HG03354 (cell line): Measurements from ENCODE around the gene TSNAX.
"Not testable (repeated sequence)": the region's sequence is repeated elsewhere in the genome, so short reads cannot be mapped to it uniquely, and the experiment has no call there.

Experiments
- ATAC-seq: cut with Tn5 transposase; IDR thresholded peaks from one replicate; pipeline ENCODE4 v1.9.1; 2021; ENCODE audit warnings: mild to moderate bottlenecking; ENCODE audit not compliant: unreplicated experiment, poor library complexity, severe bottlenecking

Gene TSNAX

DNA sequence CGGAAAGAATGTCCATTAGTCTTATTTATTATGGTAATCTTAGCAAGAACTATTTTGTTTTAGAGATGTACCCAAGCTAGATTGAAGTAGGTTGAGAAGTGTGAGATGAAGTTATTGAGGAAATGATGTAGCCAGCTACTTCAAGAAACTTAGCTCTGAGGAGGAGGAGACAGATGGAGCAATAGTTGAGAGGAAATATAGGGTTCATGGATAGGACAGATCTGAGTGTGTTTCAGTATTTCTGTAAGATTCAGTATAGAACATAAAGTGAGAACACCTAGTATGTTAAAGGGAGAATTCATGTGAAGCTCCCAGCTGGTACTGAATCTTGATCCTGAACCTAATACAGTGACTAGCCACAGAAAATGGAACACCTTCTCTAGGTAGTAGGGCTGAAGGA, 28.9 kb downstream of the TSNAX start:
- ATAC-seq: no peak

DNA sequence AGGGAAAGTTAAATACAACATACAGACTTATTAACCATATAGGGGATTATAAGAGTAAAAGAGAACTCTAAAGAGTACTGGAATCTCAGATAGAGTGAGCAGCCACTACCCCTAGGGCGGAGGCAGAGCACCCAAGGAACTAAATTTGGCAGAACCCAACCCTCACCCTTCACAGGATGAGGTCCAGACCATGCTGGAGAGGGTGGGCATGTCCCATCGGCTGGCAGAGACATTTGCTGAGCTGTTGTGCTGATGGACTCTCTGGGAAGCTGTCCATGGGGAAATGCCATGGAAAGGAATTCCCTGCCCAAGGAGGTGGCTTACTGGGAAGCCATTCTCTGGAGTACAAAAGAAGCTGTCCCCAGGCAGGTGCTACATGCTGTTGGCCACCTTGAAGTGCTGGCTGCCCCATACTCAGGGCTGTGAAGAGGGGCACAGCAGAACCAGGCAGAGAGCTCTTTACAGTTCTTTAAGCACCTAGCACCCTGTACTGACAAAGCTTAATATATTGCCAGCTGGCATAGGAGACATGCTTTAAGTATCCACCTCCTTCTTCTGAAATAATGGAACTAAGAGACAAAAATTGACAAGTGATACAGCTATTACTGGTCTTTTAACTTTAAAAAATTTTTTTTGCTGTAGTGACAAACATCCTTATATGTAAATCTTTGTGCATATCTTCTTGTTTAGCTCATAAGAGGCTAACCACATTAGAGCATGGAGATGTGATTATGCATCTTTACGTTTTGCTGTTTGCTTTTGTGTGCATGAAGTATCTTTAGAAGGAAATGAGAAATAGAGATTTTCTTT, 29.6 kb downstream of the TSNAX start:
- ATAC-seq: no peak

DNA sequence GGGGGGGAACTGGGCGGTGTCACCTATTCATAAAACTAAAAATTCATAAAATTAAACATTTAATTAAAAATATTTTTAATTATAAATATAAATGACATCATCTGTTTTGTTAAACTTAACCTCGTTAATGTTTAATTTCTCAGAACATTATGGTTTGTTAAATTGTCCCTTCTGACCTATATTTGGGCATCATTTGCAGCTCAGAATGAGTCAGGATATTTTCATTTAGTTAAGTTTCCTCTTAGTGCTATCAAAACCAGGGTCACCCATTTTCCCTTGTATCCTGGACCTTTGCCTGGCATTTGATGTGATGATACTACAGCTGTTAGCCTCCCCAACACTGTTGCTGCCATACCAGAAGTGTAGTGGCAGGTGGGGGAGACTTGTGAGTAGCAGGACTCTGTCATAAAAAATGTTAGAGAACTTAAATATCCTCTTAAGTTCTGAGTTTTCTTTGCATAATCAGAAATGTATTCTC, 30.3 kb downstream of the TSNAX start:
- no peak for ATAC-seq

DNA sequence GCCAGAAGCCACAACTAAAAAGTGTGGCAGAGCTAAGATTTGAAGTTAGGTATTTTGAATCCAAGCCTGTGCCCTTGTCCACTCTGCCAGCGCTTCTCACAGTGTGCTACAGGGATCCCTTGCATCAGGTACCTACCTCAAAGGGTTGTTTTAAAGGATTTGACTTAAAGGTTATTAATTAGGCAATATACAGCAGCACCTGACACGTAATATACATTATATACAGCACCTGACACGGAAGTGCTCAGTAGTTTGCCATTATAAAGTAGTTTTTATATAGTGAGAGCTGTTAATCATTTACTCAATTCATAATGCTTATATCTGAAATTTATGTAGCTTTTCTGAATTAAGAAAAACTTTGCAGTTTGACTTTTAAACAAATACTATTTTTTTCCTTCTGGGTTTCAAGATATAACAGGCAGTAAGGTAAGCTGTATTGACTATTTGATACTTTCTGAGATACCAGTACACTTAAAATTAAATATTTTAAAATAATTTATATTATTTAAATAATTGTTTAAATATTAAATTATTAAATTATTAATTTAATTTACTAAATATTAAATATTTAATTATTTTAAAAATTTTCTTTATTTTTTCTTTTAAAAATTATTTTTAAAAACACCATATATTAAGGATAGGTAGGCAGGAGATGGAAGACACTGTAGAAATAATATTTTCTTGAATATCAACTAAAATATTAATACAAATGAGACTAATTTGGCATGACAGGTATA, 33.3 kb downstream of the TSNAX start:
- ATAC-seq: no peak

DNA sequence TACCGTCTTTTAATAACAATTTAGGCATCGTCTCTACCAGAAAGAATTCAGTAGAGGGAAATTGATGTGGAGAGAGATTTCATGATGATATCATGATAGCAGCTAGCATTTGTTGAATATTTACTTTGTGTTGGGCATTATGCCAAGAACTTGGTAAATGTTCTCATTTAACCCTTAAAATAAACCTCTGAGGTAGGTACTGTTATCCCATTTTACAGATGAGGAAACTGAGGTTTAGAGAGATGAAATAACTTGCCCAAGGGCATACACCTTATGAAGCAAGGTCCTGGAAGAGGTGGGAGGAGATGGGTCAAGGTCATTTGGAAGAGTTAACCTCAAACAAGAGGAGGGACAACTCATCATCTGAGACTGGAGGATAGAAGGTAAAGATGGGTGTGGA, 34.8 kb downstream of the TSNAX start:
- ATAC-seq: no peak

DNA sequence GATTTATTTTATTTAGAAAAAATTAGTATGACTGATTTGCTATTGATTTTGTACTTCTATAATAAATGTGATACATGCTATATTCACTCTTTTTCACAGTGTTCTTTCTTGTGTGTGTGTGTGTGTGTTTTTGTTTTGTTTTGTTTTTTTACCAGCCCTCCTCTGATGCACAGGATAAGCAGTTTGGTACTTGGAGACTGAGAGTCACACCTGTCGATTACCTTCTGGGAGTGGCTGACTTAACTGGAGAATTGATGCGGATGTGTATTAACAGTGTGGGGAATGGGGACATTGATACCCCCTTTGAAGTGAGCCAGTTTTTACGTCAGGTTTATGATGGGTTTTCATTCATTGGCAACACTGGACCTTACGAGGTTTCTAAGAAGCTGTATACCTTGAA, 35.9 kb downstream of the TSNAX start:
- no peak for ATAC-seq

DNA sequence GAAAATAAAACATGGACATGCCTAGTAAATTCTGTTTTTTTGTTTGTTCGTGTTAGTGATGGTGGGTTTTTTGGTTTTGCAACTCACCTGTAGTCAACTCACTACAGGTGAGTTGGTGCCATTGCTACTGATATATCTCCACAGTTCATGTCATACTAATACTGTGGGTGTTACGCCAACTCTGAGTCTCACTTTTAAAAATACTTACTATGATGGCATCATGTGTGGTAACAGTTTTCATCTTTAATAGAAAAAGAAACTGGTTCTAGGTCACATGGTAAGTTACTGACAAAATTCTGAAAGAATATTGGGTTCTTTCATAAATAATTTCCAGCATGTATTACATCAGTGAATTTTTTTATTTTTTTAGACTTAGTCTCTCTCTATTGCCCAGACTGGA, 38.0 kb downstream of the TSNAX start:
- ATAC-seq: no peak

DNA sequence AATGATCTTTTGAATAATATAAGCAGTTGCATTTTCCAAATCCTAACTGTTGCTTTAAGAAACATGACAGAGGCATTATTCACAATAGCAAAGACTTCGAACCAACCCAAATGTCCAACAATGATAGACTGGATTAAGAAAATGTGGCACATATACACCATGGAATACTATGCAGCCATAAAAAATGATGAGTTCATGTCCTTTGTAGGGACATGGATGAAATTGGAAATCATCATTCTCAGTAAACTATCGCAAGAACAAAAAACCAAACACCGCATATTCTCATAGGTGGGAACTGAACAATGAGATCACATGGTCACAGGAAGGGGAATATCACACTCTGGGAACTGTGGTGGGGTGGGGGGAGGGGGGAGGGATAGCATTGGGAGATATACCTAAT, 41.8 kb downstream of the TSNAX start:
- ATAC-seq: not testable (repeated sequence)

DNA sequence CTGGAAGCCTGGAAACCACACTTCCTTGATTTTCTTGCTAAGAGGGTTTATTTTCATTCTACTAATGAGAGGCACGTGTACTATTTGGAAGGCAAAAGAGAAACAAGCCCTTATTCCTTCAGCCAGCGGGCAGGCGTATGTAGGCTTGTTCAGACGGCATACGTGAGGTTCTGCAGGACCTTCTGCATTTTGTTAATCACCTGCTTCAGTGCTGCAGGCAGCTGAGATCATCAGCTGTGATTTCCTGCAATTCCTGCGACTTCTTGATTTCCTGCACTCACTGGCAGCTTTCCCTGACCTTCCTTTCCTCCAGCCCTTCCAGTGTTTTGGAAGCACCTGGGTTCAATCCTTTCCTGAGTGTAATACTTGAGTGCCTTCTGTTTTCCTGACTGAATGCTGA, 43.4 kb downstream of the TSNAX start:
- ATAC-seq: no peak

DNA sequence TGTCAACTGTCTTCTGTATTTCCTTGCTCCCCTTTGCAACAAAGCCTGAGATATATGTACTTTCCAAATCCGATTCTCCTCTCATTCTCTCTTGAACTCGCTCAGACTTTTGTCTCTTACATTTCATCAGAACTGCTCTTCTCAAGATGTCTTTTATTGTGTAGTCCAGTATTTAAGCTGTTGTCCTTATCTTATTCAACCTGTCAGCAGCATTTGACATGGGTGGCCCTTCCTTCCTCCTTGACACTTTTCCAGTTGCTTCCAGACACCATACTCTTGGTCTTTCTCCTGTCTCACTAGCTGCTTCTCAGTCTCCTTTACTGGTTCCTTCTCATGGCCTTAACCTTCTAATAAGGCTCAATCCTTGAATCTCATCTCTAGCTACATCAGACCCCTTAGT, 47.0 kb downstream of the TSNAX start:
- no peak for ATAC-seq

DNA sequence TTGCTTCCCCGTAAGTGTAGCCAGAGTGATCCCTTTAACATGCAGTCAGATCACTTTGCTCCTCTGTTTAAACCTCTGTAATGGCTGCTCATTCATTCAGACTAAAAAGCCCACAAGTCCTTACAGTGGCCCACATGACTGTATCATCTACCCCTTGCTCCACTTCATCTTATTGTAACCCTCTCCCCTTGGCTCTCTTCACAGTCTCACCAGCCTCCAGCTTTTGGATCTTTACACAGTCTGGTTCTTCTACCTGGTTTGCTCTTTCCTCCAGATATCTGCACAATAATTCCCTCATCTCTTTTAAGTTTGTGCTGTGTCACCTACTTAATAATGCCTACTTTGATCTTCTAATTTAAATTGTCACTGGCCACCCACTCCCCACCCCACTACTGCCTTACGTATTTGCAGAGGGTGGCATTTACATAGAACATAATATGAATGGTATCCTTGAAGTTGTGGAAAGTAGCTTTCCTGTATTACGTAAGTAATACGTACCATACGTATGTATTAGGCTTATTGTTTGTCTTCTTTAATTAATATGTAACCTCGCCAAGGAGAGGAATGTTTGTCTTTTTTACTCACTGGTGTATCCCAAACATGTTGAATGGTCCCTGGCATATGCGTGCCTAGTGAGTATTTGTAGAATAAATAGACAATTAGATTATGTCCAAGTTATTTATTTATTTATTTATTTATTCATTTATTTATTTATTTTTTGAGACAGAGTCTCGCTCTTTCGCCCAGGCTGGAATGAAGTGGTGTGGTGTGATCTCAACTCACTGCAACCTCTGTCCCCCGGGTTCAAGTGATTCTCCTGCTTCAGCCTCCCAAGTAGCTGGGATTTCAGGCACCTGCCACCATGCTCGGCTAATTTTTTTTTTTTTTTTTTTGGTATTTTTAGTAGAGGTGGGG, 48.6 kb downstream of the TSNAX start:
- ATAC-seq: no peak

DNA sequence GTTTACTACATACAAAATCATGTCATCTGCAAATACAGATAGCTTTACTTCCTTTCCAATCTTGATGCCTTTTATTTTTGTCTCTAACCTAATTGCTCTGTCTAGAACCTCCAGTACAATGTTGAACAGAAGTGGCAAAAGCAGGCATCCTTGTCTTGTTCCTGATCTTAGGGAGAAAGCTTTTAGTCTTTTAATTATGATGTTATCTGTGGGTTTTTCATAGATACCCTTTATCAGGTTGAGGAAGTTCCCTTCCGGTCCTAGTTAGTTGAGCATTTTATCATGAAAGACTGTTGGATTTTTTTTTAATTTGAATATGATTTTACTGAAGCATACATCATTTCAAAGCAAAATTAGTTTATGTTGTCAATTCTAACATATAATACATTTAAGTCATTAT, 52.4 kb downstream of the TSNAX start:
- ATAC-seq: no peak

DNA sequence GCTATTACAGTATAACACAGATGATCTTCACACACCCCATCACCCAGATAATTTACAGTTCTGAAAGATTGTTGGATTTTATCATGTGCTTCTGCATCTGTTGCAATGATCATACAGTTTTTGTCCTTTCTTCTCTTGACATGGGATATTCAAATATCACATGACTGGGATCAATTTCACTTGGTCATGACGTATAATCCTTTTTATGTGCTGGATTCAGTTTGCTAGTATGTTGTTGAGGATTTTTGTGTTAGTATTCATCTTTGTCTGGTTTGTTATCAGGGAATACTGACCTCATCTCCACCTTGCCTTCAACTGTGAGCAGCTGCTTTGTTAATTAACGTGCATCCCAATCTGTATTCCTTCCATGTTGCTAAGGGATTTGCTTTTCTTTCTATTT, 53.4 kb downstream of the TSNAX start:
- no peak for ATAC-seq

DNA sequence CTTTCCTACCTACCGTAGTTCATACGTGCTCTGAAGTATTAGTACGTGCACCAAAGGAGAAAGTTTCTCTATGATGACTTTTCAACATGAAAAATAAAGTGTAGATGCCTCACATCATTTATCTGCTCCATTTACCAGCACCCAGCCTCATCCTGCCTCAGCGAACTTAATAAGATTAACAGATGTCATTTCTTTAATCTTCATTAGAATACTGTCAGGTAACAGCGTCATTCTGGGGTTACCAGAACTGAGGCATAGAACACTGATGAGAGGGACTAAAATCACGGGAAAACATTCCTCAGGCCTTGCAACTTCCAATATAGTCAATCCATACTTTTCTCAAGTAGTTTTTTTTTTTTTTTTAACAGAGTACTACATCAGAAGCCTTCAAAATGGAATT, 54.9 kb downstream of the TSNAX start:
- no peak for ATAC-seq

DNA sequence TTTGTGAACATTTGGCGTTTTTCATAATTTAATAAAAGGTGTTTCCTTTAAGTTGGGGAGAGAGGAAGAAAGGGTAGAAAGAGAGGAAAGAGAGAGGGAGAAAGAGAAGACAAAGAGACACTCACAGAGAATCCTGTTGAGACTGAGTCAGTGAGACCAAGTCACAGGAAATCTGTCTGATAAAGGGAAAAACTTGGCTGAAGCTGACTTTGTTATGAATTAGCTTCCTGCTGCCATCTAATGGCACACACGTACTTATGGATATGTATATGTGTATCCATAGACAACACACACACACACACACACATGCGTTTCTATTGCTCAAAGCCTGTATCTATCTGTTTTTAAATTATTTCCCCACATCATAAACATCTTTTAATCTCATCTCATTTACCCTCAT, 55.6 kb downstream of the TSNAX start:
- no peak for ATAC-seq

DNA sequence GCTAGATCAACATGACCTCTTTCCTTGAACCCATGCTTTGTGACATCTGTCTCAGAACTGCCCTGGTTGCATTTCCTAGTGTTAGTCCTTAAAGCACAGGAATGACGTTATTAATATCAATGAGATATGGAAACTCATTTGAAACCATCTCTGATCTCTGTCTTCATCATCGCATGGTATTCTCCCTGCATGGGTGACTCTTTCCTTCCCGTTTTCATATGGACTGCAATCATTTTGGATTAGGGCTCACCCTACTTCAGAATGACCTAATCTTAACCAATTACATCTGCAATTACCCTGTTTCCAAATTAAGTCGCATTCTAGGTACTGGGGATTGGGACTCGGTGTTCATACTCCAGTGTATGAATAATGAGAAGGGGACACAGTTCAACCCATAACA, 56.5 kb downstream of the TSNAX start:
- no peak for ATAC-seq

DNA sequence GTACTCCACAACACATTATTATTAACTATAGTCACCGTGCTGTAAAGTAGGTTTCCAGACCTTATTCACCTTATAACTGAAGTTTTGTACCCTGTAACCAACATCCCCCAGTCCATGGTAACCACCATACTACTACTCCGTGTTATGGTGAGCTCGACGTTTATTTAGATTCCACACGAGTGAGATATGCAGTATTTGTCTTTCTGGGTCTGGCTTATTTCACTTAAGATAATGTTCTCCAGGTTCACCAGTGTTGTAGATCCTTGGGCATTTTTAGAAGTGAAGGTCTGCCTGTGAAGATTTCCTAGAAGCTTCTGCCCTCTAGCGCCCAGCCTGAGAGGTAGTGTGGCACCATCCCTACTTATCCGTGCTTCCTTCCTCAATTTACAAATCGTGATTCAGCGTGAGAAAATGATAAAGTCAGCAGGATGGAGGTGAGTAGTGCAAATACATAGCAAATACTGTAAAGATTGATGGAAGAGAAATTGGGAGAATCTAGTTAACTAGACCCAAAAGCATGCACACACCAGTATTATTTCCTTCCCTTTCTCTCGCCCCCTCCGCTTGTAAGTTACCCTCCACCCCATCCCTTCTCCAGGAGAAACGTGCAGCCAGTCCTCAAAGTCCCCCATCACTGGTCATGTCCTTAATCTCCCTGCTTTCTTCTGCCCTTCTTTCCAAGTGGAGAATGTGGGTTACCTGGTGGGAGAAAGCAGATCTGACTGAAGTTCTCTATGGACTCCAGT, 62.2 kb downstream of the TSNAX start:
- ATAC-seq: peak; percentile 64

DNA sequence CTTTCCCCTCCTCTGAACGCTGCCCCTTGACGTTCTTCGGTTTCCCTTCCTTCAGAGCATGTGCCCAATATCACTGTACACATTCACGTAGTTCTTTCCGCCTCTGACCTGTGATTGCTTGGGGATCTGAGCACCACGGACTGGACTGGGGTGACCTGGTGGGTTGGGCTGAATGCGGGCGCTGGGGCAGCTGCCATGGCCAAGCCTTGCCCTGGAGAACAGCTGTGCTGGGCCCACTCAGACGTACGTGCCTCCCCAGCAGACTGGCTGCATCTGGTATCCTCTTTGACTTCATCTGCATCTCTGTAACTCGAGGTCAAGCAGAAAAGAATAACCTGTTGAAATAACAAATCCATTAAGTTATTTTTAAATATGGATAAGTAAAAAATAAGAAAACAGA, 63.0 kb downstream of the TSNAX start:
- ATAC-seq: no peak

DNA sequence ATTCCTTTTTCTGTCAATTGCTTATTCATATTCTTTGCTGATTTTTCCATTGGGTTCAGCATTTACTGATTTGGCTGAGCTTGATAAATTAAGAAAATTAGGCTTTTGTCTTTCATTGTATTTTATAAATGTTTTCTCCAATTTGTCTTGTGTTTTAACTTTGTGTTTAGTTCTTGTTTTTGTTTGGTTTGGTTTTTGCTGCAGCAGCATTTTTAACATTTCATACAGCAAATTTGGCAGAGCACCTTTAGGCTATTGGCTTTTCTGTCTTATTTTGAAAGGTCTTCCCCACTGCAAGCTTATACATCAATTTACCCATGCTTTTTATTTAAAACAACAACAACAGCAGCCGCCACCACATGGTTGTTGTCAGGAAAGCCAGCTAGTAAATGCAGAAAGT, 64.3 kb downstream of the TSNAX start:
- ATAC-seq: no peak

DNA sequence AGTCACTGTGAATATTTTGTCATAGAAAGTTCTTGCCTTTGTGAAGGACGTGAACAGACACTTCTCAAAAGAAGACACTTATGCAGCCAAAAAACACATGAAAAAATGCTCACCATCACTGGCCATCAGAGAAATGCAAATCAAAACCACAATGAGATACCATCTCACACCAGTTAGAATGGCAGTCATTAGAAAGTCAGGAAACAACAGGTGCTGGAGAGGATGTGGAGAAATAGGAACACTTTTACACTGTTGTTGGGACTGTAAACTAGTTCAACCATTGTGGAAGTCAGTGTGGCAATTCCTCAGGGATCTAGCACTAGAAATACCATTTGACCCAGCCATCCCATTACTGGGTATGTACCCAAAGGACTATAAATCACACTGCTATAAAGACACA, 64.8 kb downstream of the TSNAX start:
- not testable (repeated sequence) for ATAC-seq
